ENCODE data around the gene NRARP.

The NRARP gene

GRCh38 chr9:137293482-137294090 is 8.5 kb downstream of the NRARP start (continued):
- TF ChIP-seq ZBTB49 (tag by site-specific recombination; IDR thresholded peaks at IDR 0.05; ENCODE audit: low read depth) = no peak
- no peak for TF ChIP-seq ZNF248 (tag by site-specific recombination; IDR thresholded peaks at IDR 0.05)

GRCh38 chr9:137293094-137293481 is 9.0 kb downstream of the NRARP start:
- CTCF ChIA-PET = interaction anchor here (0.7 to 1.1 kb wide), 3 partner anchors 56 to 272 kb away, joined by 3 to 5 read pairs (median 4); no protein-coding TSS in a partner anchor

GRCh38 chr9:137286975-137287383 is 15.1 kb downstream of the NRARP start:
- H3K9me3 ChIP-seq (ENCODE audit: control insufficient read depth, insufficient read depth, low read depth, low read length) = no peaks in the 10 kb centered on the region
- no peak overlapping the region for H3K4me3 ChIP-seq (ENCODE audit: low read depth, low read length)
- ChIA-PET POLR2A (interaction anchor here (0.5 to 1.2 kb wide), 7 partner anchors 12 to 159 kb away, joined by 3 to 9 read pairs (median 3); partner anchors contain the start of genes EXD3, NOXA1, NRARP and TUBB4B), CTCF (interaction anchor here (0.5 to 2.8 kb wide), 53 partner anchors 10 to 536 kb away, joined by 3 to 28 read pairs (median 4); partner anchors contain the start of genes ENTPD8, EXD3, MRPL41 and NRARP)
- H3K36me3 ChIP-seq (ENCODE audit: control insufficient read depth in 2 of 2, insufficient read depth in 1 of 2, low read length in 2 of 2) = no peaks in the 10 kb centered on the region
- no peaks in the 10 kb centered on the region for H3K4me1 ChIP-seq (ENCODE audit: control insufficient read depth, insufficient read depth, low read length)
- no peak overlapping the region for H3K27ac ChIP-seq (ENCODE audit: extremely low read depth, low read depth, low read length)
- no peak for TF ChIP-seq ZSCAN18 (tag by site-specific recombination; IDR thresholded peaks at IDR 0.05)
- TF ChIP-seq ZNF362 (tag by site-specific recombination; IDR thresholded peaks at IDR 0.05) = no peak
- peak; percentile 35; the same call in 1 of the 2 replicates for TF ChIP-seq YY2 (tag by site-specific recombination; IDR thresholded peaks at IDR 0.05)
- TF ChIP-seq ZNF202 (tag by site-specific recombination; IDR thresholded peaks at IDR 0.05; ENCODE audit: borderline replicate concordance) = no peak
- no peak for TF ChIP-seq ZNF488 (tag by site-specific recombination; IDR thresholded peaks at IDR 0.05)
- no peak for TF ChIP-seq ZNF248 (tag by site-specific recombination; IDR thresholded peaks at IDR 0.05)
- TF ChIP-seq ZNF391 (tag by site-specific recombination; IDR thresholded peaks at IDR 0.05; ENCODE audit: borderline replicate concordance, low read depth) = 0 out of 2 replicates have a peak, but pooled peaks have one; percentile 13
- no peak for TF ChIP-seq ZNF423 (tag by site-specific recombination; IDR thresholded peaks at IDR 0.05)
- TF ChIP-seq HOXA7 (CRISPR knock-in tag; IDR thresholded peaks at IDR 0.05; ENCODE audit: borderline replicate concordance) = no peak
- no peak for TF ChIP-seq ZNF791 (tag by site-specific recombination; IDR thresholded peaks at IDR 0.05)
- no peak for TF ChIP-seq ZNF114 (tag by site-specific recombination; IDR thresholded peaks at IDR 0.05)
- no peak for TF ChIP-seq ZNF585B (tag by site-specific recombination; IDR thresholded peaks at IDR 0.05)
- TF ChIP-seq ZSCAN23 (tag by site-specific recombination; IDR thresholded peaks at IDR 0.05) = no peak
- TF ChIP-seq ZNF223 (tag by site-specific recombination; IDR thresholded peaks at IDR 0.05) = no peak
- no peak for TF ChIP-seq ZFP37 (tag by site-specific recombination; IDR thresholded peaks at IDR 0.05)
- TF ChIP-seq CTCF (tag by site-specific recombination; IDR thresholded peaks at IDR 0.05) = peak; percentile 92

More at GRCh38 chr9:137293094-137293481, 9.0 kb downstream of the NRARP start:
- Histone ChIP-seq H3K9me3 (ENCODE audit: control insufficient read depth, insufficient read depth, low read depth, low read length) (no peaks in the 10 kb centered on the region), H3K27ac (ENCODE audit: extremely low read depth, low read depth, low read length) (no peak overlapping the region), H3K4me1 (ENCODE audit: control insufficient read depth, insufficient read depth, low read length) (no peaks in the 10 kb centered on the region), H3K36me3 (ENCODE audit: control insufficient read depth in 2 of 2, insufficient read depth in 1 of 2, low read length in 2 of 2) (no peaks in the 10 kb centered on the region), H3K4me3 (ENCODE audit: low read depth, low read length) (no peak overlapping the region)
- TF ChIP-seq ZNF404 (tag by site-specific recombination; IDR thresholded peaks at IDR 0.05) = no peak
- 0 out of 2 replicates have a peak, but pooled peaks have one; percentile 32 for TF ChIP-seq ZNF362 (tag by site-specific recombination; IDR thresholded peaks at IDR 0.05)
- POLR2A ChIA-PET = interaction anchor here (0.7 to 2.1 kb wide), 6 partner anchors 9 to 288 kb away, joined by 3 to 8 read pairs (median 4); partner anchors contain the start of genes NRARP, NSMF and TUBB4B
